Hematopoietic multipotent progenitor cell (in vitro differentiated cells): ENCODE data around the gene SPATS2L. TPM values are rescaled to one million over a fixed set of nuclear protein-coding genes. Genes with fewer than 3 reads are reported as not detected.

Source experiments
- DNase-seq, 3 donors: peaks; one replicate each; pipeline ENCODE4 v3.0.0-alpha.2; 2011 to 2015; ENCODE audit warnings: low read depth in 2 of 3, low spot score in 2 of 3
- total RNA-seq: library from RNA; depleted of rRNA; stranded (reverse); fragments of >200 nt; gene quantifications from one replicate; pipeline ENCODE4 v1.2.3, GENCODE V29; 2012

SPATS2L gene
- total RNA-seq, 1 donor = 6.5 TPM

DNA sequence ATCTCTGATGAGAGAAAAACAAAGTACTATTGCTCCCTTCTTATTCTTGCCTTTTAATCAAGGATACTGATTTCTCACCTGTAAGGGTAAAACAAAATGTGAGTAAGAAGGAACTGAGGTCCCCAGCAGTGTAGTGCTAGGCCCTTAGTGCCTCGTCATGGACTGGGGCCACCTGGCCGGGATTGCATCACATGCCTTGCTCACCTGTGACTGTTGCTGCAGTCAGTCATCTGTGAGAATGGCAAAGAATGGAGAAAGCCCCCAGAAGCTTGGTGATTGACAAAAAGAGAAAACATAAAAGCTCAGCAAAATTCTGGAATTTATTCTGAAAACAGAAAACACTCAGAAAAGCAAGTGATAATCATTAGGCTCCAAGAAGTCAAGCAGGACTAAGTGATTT is 63.4 kb downstream of the SPATS2L start:
- no peak for DNase-seq

- DNase-seq = peak in 2 of 3 donors; percentile 18 to 40
Measured at GRCh38 chr2:200373231-200373630, 66.7 kb downstream of the SPATS2L start.

GRCh38 chr2:200373973-200374416 is 67.5 kb downstream of the SPATS2L start:
- DNase-seq = peak; percentile 29 to 59 (median 54)

DNA sequence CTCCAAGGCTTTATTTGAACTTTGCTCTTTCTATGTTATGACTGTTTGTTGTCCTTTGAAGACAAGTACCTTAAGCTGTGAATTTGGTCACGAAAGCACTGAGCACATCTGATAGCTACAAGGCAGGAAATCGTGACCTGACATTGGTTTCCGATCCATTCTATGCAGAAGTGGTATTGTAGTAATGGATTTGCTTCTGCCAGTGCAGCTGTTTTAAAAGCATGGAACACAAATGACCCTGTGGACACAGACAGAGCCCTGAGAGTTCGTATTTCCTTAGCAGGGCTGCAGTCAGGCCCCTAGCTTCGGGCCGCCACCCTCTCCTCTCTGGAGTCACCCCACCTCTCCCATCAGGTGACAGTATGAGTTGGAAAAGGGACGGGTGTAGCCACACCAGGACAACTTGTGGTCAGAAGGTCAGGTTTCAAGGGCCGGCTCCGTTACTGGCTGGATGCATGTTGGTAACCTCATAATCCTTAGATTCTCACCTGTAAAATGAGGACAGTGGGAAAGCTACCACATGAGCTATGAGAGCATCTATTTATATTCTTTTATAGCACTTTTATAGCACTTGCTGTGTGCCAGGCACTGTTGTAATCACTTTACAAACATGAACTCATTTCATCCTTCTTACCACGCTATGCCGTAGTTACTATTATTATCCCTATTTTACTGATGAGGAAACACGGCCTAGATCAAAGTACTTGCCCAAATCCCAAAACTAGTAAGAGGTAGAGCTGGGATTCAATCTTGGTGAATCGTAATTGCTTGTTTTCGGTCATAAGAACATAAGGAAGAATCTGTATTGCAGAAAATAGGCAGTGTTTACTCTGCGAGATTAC is 70.2 kb downstream of the SPATS2L start:
- peak in 2 of 3 donors; percentile 74 to 89 for DNase-seq

DNA sequence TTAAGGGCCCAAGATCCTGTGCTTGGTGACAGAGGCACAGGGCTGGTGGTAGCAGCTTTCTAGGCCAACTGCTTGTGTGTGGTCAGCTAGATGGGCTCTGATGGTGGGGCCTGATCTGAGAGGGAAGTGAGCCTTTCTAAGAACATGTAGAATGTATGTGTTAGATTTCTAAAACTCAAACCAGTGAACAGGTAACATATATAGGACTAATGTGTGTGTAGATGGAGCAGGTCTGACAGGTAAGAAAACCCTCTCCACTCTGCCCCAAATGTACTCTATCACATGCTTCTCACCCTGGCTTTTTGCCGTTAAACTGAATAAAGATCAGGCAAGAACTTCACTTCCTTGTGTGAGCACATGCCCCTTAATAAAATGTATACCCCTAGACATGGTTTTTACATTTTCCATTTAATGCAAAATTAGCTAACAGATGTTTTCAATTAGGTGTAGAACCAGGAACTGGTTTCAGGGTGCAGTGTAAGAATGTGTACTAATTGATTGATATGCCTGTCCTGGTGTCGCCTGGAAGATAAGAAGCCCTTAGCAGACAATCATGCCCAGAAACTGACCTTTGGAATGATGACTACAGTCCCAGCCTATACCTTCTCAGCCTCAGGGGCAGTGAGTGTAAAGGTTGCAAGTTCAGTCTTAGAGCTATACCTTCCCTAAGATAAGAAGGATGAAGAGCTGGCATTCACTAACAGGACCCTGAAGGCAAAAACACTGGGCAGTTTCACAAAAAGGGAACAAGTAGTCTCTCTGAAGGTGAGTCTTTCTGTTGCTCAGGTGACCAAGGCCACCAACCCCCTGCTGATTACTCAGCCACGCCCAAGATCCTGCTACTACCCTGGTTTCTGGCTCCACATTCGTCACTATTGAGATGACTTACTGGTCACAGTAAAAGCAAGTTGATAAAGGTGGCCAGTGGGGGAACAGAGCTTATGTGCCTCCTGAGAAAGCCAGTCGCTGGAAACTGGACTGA is 71.2 kb downstream of the SPATS2L start:
- DNase-seq = no peak

DNA sequence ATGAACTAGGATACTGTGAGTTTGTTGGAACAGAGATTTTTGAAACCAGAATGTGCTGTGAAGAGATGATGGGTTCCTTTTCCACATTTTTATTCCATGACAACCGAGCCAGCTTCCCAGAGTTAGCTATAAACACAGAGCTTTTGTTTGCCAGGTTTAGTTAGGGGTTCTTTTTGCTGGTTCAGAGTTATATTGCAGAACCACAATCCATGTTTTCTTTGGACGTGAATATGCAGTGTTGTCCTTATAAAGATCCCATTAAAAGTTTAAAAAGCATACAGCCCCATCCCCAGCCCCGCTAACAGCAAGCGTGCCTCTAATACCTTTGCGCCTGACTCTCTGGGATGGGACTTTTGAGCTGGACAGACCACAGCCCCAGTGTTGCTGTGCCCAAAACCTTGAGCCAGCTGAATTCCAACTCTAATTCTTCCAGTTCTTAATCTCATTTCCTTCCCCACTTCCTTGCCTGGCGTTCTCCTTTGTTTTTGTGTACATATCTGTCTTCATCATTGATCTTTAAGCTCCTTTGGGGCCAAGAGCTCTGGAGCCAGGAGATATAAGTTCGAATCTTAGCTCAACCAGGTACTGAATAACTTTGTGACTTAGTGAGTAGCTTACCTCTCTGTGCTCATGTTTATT is 72.3 kb downstream of the SPATS2L start:
- DNase-seq = no peak

GRCh38 chr2:200379481-200380090 is 73.1 kb downstream of the SPATS2L start:
- DNase-seq = no peak

- no peak for DNase-seq
Measured at GRCh38 chr2:200380091-200380561, 73.6 kb downstream of the SPATS2L start.

DNA sequence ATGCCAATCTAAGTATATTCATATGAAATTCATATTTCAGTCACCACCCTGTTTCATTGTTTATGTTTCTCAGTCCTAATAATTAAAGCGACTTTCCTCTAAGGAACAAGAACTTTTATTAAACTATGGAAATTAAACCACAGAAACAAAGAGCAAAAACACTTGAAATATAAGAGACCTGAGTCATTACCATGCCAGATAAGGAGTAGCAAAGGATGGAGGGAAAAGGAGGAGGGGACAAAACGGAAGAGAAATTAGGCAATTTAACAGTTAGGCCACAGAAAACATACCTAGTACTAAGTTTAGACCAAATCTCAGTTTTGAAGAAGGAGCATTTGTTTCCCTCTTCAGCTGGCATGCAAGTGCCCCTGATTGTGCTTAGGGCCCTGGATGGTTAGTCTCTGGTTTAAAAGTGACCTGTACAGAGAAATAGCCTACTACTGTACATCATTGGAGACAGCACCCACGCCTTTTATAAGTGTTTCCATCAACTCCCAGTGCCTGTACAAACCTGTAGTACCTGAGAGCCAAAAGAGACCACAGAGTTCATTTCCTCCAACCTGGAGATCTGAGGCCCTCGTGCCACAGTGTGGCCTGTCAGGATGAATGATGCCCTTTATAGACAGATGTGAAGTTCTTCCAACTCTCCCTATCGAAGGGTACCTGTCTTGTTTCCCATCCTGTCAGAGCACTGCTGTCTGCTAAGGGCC is 74.5 kb downstream of the SPATS2L start:
- peak in 1 of 3 donors; percentile 14 for DNase-seq

DNA sequence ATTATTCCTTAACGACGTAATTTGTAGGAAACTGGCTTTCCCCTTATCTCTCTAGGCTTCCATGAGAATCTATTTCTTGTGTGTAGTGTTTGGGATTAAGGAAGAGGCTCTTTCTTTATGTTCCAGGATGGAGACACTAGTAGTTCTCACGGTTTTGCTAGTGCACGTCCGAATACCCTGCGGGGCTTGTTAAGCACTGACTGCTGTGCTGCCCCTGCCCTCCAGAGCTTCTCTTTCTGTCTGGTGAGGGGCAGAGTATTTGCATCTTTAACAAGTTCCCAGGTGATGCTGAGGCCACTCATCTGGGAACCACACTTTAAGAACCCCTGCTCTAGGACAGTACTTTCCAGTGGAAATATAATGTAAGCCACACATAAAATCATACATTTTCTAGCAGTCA is 76.4 kb downstream of the SPATS2L start:
- DNase-seq = no peak

DNA sequence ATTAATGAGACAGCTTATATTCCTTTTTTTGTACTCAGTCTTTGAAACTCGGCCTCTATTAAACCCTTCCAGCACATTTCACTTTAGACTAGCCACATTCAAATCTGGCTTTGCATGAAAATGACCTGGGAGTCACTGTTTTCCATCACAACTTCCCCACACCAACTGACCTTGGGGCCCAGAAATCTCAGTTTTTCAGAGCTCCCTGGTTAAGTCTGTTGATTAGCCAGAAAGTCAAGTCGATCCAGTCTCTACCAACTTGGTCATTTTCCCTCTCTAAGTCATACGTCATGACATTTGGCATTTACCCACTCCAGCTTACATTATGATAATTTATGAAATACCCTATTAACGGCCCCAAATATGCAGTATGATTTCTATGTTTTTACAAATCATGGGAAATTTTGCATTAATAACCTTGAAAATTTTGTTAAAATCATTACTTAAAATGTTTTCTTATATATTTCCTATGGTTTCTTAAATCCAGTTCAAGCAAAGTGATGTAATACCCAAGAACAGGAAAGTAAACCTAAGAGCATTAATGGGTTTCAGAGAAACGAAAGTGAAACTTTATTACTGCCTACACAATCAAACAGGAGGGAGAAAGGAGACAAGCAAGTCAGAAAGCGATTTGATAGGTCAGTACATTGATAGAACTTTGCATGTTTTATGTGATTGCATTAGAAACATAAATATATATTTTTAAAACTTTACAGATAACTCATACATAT is 77.1 kb downstream of the SPATS2L start:
- peak in 2 of 3 donors; percentile 45 to 70 for DNase-seq

DNA sequence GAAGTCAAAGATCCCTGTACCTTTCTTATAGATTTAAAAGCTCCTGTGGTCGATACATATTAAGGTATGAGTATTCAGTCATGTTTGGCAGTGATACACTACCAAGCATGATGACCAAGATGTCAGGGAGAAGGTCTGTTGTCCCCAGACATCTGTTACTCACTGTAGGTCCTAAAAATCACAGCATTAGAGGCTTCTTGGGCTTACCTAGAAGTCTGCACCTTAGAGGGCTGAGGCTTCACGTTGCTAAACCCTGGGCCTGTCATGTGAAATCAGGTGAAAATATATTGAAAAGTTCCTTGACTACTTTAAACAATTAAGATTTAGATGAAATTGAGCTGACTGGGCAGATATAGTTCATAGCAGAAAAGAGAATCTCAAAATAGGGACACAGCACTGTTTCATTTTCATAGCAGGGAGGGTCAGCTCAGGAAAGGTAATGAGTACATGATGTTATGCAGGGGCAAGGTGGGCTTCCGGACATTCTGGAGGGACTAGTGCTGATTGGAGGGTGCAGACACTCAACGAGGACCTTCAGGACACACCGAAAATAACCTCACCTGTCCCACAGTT is 78.7 kb downstream of the SPATS2L start:
- no peak for DNase-seq

- no peak for DNase-seq
Measured at GRCh38 chr2:200393191-200393590, 86.7 kb downstream of the SPATS2L start.

- DNase-seq = no peak
Measured at GRCh38 chr2:200394045-200394444, 87.6 kb downstream of the SPATS2L start.

DNA sequence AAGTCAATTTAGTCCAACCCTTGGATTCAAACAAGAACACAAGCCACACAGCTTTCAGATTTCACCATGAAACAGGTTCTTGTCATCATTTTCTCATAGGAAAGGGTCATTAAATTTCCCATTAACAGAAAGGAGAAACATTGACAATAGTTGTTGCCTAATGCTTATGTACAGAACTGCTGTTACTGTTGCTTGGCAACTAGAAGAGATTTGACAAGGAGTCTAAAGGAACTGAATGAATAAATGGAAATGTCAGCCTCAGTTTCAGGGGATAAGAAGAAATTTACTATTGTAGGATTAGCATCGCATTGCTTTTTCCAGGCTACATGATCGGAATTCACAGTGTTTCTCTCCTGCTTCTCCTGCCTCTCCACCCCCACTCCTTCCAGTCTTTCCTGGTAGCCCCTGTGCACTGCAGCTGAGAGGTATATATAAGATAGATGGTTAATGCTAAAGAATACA is 90.3 kb downstream of the SPATS2L start:
- DNase-seq = no peak

- no peak for DNase-seq
Measured at GRCh38 chr2:200397785-200398184, 91.3 kb downstream of the SPATS2L start.

DNA sequence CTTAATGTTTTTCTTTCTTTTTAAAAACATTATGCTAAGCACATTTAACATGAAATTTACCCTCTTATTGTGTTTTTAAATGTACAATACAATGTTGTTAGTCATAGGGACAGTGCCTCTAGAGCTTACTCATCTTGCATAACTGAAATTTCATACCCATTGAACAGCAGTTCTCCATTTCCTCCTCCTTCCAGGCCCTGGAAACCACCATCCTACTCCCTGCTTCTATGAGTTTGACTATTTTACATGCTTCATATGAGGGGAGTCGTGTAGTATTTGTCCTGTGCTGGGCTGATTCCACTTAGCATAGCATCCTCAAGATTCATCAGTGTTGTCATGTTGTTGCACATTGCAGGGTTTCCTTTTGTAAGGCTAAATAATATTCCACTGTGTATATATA is 92.6 kb downstream of the SPATS2L start:
- DNase-seq = no peak

DNA sequence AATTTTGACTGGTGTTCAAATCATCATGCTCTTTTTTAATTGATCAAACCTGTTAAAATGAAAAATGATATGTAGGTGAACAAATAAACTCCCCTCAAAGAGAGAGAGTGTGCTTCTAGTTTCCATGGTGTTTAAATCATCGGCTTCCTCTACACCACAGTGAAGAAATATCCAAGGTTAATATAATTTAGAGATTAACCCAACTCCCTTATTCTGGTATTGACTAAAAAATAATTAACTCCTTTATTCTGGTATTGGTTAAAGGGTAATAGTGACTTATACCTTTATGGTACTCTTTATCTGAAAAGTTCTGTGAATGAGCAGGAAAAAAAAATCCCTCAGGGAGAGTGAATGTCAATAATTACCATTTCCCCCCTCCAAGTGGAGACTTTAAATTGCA is 93.1 kb downstream of the SPATS2L start:
- DNase-seq = no peak

DNA sequence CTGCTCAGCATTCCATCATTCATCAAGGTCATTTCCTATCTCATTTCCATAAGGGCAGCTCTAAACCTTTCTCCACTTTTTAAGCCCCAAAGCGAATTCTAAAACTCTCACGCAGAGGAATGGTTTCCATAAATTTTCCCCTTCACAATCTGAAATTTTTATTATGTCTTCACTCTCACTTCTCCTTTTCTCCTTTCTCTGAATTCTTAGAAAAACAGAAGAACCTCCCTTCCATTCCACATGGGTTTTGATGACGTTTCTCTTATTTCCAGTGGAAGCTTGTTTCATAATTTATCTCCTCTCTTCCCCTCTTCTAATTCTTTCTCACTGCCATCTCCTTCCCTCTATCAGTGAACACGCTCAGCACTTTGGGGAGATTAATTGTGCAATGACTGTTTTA is 97.3 kb downstream of the SPATS2L start:
- DNase-seq = no peak
